ENCODE measurements around the gene DNAAF5. TPM values are rescaled to one million over a fixed set of nuclear protein-coding genes. Genes with fewer than 3 reads are reported as not detected.

The DNAAF5 gene
- total RNA-seq, 1 donor from 2014 or later: 20.5 TPM

DNA sequence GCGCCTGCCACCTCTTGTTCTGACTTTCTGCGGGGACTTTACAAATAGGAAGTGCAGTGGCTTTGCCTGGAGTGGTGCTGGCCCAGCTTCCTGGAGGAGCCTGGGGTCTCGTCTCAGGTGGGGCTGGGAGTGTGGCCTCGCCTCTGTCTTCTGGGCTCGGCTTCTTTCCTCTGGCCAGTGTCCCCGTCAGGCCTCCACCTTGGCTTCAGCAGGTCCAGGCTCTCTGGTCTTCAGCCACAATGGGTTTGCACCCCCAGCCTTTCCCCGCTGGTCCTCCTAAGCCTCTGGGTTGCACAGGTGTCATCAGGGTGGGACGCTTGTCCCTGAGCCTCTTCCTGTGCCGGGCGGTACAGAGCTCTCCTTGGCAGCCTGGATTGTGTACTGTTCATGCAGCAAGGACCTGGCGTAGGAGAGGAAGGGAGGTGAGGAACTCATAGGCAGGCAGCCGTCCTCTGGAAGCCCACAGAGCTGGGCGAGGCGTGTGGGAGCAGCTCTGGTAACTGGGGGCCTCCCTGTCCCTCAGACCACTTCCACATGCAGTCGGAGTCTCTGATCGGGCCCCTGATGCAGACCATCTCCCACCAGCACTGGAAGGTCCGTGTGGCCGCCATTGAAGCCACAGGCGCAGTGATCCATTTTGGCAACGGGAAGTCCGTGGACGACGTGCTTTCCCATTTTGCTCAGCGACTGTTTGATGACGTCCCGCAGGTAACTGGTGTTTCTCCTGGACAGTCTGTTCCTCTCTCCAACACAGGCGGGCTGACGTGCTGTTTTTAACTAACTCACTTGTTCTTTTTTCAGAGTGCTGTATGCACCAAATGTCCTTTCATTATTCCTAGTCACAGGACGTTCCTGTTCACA is 2.9 kb downstream of the DNAAF5 start:
- intact Hi-C loops (cut with DNase I): loop anchor here (5.0 kb wide), 2 partner anchors 43 to 407 kb away; no protein-coding TSS in a partner anchor
- H3K27ac ChIP-seq: no peak overlapping the region

DNA sequence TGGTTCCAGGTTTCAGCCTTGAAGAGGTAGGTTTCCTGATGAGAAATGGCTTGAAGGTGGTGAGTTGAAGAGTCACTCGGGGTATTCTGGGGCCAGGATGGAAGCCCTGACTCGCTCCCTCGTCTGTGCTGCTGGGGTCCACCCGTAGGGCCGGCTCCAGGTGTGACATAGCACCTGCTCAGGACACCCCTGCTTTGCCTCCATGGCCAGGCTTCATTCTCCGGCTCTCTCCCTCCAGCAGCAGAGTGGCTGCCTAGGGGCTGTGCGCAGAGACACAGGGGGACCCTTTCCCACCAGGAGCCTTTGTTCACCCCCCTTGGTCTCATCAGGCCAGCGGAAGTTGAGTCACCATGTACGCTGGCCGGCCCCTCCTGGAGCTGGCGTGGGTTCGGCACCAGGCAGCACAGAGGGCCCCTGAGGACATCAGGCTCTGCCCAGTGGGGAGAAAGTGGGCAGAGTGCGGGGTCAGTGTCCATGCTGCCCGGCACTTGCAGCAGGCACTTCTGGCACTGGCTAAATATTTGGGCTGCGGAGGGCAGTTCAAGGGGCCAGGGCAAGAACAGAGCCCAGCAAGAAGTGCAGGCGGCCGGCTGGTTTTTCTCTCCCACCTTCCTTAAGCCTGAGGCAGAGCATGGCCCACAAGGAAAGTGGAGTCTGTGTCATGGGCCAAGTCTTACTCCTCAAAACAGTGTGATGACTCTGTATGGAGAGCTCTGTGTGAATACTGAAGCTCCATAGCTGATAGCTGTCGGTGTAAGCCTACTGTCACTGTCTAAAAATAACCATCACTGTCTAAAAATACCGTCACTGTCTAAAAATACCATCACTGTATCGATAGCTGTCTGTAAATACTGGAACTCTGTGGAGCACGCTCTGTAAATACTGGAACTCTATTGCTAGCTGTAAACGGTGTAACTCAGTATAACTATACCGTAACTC is 4.3 kb downstream of the DNAAF5 start:
- no peak overlapping the region for H3K4me3 ChIP-seq
- H3K9me3 ChIP-seq: peaks cover 6 to 9% of the 10 kb centered on the region in 2 donors
- intact Hi-C loops (cut with DNase I): no loop called here
- peaks cover 18 to 42% of the 10 kb centered on the region in 2 donors for H3K36me3 ChIP-seq
- no peaks in the 10 kb centered on the region for H3K27me3 ChIP-seq
- no peak for DNase-seq (ENCODE audit: low spot score in 2 of 2)
- TF ChIP-seq, protein P1, sequence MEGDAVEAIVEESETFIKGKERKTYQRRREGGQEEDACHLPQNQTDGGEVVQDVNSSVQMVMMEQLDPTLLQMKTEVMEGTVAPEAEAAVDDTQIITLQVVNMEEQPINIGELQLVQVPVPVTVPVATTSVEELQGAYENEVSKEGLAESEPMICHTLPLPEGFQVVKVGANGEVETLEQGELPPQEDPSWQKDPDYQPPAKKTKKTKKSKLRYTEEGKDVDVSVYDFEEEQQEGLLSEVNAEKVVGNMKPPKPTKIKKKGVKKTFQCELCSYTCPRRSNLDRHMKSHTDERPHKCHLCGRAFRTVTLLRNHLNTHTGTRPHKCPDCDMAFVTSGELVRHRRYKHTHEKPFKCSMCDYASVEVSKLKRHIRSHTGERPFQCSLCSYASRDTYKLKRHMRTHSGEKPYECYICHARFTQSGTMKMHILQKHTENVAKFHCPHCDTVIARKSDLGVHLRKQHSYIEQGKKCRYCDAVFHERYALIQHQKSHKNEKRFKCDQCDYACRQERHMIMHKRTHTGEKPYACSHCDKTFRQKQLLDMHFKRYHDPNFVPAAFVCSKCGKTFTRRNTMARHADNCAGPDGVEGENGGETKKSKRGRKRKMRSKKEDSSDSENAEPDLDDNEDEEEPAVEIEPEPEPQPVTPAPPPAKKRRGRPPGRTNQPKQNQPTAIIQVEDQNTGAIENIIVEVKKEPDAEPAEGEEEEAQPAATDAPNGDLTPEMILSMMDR (IDR thresholded peaks at IDR 0.05): no peak
- H3K4me1 ChIP-seq: peaks cover 0 to 4% of the 10 kb centered on the region in 2 donors
- no peak overlapping the region for H3K27ac ChIP-seq

More for the DNA sequence above, 2.9 kb downstream of the DNAAF5 start:
- no peak for DNase-seq (ENCODE audit: low spot score in 2 of 2)
- H3K9me3 ChIP-seq: peaks cover 3 to 7% of the 10 kb centered on the region in 2 donors
- TF ChIP-seq, protein P1 (IDR thresholded peaks at IDR 0.05): no peak
- no peak overlapping the region for H3K4me3 ChIP-seq
- H3K36me3 ChIP-seq: peaks cover 18 to 38% of the 10 kb centered on the region in 2 donors
- H3K4me1 ChIP-seq: peaks cover 0 to 4% of the 10 kb centered on the region in 2 donors
- no peaks in the 10 kb centered on the region for H3K27me3 ChIP-seq

DNA sequence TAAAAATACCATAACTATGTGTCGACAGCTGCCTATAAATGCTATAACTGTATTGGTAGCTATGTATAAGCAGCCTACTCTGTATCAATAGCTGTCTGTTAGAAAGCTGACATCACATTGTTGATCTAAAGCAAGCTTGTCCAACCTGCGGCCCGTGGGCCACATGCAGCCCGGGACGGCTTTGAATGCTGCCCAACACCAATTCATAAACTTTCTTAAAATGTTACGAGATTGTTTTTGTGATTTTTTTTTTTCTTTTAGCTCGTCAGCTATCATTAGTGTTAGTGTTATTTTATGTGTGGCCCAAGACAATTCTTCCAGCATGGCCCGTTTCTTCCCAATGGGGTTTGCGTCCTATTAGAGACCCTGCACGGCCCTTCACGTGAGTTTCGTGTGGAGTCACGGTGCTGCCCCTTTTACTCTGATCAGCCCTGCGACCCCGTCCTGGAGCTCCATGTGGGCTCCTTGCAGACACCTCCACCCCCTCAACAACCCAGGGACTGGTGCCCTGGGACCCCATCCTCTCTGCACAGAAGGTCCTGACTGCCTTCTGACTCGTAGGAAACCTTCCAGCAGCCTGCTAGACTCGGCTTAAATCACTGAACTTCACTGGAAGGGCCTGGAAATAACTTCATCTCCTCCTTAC is 5.1 kb downstream of the DNAAF5 start:
- Histone ChIP-seq H3K4me3 (no peak overlapping the region), H3K27me3 (no peaks in the 10 kb centered on the region), H3K4me1 (peaks cover 0 to 4% of the 10 kb centered on the region in 2 donors), H3K36me3 (peaks cover 18 to 42% of the 10 kb centered on the region in 2 donors), H3K27ac (no peak overlapping the region), H3K9me3 (peaks cover 6 to 9% of the 10 kb centered on the region in 2 donors)
- intact Hi-C loops (cut with DNase I): no loop called here
- TF ChIP-seq, protein P1 (IDR thresholded peaks at IDR 0.05): no peak
- no peak for DNase-seq (ENCODE audit: low spot score in 2 of 2)

DNA sequence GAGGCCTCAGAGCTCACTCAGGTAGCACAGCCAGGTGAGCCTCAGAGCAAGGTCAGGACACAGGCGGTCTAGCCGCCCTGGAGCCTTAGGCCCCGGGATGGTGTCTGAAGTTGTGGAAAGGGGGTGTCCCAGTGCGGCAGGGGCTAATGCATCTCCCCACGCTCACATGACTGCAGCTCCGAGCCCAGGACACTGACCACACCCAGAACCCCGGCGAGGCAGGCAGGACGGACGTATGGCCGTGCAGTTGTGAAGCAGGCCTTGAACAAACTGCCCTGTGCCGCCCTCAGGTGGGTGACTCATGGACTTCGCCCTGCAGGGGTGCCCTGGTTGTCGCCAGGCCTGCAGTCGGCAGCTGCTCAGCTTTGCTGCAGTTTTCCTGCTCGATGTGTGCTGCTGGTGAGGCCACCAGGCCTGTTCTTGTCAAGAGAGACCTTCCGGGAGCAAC is 5.6 kb downstream of the DNAAF5 start:
- intact Hi-C loops (cut with DNase I): no loop called here
- H3K4me3 ChIP-seq: no peak overlapping the region
- peaks cover 6 to 9% of the 10 kb centered on the region in 2 donors for H3K9me3 ChIP-seq
- DNase-seq (ENCODE audit: low spot score in 2 of 2): no peak
- TF ChIP-seq, protein P1 (IDR thresholded peaks at IDR 0.05): no peak
- H3K4me1 ChIP-seq: peaks cover 0 to 4% of the 10 kb centered on the region in 2 donors
- H3K36me3 ChIP-seq: peaks cover 18 to 42% of the 10 kb centered on the region in 2 donors
- no peaks in the 10 kb centered on the region for H3K27me3 ChIP-seq
- no peak overlapping the region for H3K27ac ChIP-seq

DNA sequence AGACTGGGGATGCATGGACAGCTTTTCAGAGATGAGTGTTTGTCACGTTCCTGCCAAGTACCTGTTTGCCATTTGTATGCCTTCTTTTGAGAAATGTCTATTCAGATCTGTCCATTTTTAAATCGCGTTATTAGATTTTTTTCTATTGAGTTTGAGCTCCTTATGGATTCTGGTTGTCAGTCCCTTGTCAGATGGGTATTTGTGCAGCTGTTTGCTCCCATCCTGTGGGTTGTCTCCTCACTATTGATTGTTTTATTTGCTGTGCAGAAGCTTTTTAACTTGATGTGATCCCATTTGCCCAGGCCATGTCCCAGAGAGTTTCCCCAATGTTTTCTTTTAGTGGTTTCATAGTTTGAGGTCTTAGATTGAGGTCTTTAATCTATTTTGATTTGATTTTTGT is 6.1 kb downstream of the DNAAF5 start:
- Histone ChIP-seq H3K9me3 (peaks cover 6 to 9% of the 10 kb centered on the region in 2 donors), H3K4me1 (peaks cover 0 to 3% of the 10 kb centered on the region in 2 donors), H3K36me3 (peaks cover 18 to 42% of the 10 kb centered on the region in 2 donors), H3K4me3 (no peak overlapping the region), H3K27me3 (no peaks in the 10 kb centered on the region), H3K27ac (no peak overlapping the region)
- intact Hi-C loops (cut with DNase I): no loop called here
- DNase-seq (ENCODE audit: low spot score in 2 of 2): no peak
- TF ChIP-seq, protein P1 (IDR thresholded peaks at IDR 0.05): no peak
